PFSK-1 (cell line): ENCODE measurements around the gene NR6A1.

Experiments
- FOXP2 ChIP-seq: optimal IDR thresholded peaks from 2 replicates; pipeline ENCODE3; 2011; ENCODE audit warnings: borderline replicate concordance, control low read depth, inconsistent platforms; ENCODE audit not compliant: insufficient read depth; ENCODE audit errors: extremely low read length, extremely low read depth
- POLR2AphosphoS5 ChIP-seq: IDR thresholded peaks from 2 replicates; pipeline ENCODE4 v1.6.1; 2012; ENCODE audit warnings: low read depth, mild to moderate bottlenecking, control low read depth, low read length, moderate library complexity
- SIN3A ChIP-seq: IDR thresholded peaks from 2 replicates; pipeline ENCODE4 v1.6.1; 2012; ENCODE audit warnings: mild to moderate bottlenecking, low read length, moderate library complexity, borderline replicate concordance; ENCODE audit not compliant: insufficient read depth
- TAF1 ChIP-seq: IDR thresholded peaks from 2 replicates; pipeline ENCODE4 v1.6.1; 2012; ENCODE audit warnings: low read length, control low read depth, borderline replicate concordance; ENCODE audit not compliant: insufficient read depth
- TF ChIP-seq, protein P1 (sequence below), 2 experiments: IDR thresholded peaks; 2 replicates each; pipeline versions ENCODE4 v1.6.1 to v1.8.0; 2011 to 2012; ENCODE audit warnings: low read depth in 2 of 2, low read length in 2 of 2, control low read depth in 1 of 2, inconsistent platforms in 1 of 2, mild to moderate bottlenecking in 1 of 2, moderate library complexity in 1 of 2; ENCODE audit not compliant: insufficient read depth in 1 of 2

NR6A1 gene

DNA sequence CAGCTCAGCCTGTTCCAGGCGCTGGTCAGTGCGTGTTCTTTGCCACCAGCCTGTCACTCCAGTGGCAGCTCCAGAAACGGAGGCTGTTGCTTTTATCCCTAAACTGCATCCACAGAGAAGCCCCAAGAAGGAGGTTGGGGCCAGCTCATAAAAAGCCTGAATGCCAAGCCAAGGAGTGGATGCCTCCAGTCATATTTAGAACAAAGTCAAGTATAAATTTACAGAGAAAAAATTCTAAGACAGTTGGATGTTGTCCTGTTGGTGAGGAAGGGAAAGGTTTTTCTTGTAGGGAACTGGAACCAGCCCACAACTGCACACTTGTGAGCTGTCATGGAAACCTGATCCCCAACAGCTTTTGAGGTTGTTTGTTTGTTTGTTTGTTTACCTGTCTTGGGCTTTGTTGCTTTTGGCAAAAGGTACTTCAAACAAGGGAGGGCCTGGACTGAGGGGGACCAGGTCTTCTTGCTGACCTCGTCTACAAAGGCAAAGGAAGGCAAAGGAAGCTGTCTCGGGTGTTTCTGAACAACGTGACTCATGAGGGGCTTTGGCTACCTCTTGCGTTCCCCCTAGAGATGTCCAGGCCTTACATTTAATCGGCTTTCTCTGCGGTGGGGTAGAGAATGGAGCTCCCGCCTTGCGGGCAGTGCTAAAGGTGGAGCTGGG, 42.5 kb upstream of the NR6A1 start:
- TF ChIP-seq SIN3A (no peak), FOXP2 (no peak), TAF1 (no peak), POLR2AphosphoS5 (no peak)
- TF ChIP-seq, protein P1, sequence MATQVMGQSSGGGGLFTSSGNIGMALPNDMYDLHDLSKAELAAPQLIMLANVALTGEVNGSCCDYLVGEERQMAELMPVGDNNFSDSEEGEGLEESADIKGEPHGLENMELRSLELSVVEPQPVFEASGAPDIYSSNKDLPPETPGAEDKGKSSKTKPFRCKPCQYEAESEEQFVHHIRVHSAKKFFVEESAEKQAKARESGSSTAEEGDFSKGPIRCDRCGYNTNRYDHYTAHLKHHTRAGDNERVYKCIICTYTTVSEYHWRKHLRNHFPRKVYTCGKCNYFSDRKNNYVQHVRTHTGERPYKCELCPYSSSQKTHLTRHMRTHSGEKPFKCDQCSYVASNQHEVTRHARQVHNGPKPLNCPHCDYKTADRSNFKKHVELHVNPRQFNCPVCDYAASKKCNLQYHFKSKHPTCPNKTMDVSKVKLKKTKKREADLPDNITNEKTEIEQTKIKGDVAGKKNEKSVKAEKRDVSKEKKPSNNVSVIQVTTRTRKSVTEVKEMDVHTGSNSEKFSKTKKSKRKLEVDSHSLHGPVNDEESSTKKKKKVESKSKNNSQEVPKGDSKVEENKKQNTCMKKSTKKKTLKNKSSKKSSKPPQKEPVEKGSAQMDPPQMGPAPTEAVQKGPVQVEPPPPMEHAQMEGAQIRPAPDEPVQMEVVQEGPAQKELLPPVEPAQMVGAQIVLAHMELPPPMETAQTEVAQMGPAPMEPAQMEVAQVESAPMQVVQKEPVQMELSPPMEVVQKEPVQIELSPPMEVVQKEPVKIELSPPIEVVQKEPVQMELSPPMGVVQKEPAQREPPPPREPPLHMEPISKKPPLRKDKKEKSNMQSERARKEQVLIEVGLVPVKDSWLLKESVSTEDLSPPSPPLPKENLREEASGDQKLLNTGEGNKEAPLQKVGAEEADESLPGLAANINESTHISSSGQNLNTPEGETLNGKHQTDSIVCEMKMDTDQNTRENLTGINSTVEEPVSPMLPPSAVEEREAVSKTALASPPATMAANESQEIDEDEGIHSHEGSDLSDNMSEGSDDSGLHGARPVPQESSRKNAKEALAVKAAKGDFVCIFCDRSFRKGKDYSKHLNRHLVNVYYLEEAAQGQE (IDR thresholded peaks at IDR 0.05; ENCODE audit: insufficient read depth in 1 of 2, low read depth in 2 of 2, low read length in 2 of 2): no peak

DNA sequence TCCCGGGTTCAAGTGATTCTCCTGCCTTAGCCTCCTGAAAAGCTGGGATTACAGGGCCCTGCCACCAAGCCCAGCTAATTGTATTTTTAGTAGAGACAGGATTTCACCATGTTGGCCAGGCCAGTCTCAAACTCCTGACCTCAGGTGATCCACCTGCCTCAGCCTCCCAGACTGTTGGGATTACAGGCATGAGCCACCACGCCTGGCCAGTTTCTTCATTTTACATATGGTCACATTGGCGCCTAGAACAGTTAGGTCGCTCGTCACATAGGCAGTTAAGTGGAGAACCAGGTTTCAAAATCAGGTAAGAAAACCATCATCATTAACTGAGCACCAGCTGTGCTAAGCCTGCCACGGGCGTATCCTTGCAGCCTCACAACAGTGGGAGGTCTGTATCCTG, 41.9 kb upstream of the NR6A1 start:
- no peak for TF ChIP-seq TAF1

DNA sequence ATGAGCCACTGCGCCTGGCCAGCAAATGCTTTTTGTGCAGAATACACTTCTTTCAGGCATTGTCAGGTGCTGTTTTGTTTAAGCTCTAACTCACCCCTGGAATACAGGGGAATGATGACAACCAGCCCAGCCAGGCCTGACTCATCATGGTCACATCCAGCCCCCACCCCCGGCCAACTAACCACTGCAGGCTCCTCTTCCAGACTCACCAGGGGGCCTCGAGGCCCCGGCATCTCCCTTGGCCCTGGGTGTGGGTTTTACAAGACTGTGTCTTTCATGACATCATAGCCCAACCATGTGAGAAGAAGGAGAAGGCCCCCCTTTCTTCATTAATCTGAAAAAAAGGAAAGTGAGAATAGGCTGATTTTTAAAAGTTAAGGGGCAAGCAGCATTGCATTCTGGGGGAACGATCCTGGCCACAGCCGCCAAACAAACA, 41.3 kb upstream of the NR6A1 start:
- TF ChIP-seq SIN3A (no peak), POLR2AphosphoS5 (no peak), FOXP2 (no peak), TAF1 (no peak)
- TF ChIP-seq, protein P1 (IDR thresholded peaks at IDR 0.05; ENCODE audit: insufficient read depth in 1 of 2, low read depth in 2 of 2, low read length in 2 of 2): no peak

DNA sequence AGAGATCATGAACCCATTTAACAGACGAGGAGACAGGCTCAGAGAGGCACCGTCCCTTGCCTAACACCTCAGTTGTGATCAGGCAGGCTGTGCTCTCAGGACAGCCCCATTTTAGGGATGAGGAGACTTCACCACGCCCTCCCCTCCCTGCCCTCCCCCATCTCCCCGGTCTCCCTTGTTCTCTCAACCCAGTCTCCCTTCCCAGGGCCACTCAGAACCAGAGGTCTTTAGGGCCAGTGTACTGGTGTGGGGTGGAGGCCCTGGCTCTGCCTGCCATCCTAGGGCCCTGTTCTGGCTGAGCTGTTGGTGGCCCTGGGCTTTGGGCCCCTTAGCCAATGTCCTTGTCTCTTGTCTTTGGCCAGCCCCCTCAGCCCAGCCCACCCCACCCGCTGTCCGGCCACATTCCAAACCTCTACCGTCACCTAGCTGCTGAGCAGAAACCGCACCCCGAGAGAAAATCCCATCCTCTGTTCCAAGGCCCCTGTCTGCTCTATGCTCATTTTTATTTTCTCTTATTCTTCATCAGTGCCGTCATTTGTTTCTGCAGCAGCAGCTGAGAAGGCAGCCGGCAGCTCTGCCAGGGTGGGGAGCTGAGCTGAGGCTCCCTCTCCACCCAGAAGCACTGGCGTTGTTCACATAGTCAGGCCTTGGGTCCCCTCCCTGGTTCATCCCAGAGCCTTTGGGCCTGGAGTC, 39.7 kb upstream of the NR6A1 start:
- TF ChIP-seq FOXP2: no peak

DNA sequence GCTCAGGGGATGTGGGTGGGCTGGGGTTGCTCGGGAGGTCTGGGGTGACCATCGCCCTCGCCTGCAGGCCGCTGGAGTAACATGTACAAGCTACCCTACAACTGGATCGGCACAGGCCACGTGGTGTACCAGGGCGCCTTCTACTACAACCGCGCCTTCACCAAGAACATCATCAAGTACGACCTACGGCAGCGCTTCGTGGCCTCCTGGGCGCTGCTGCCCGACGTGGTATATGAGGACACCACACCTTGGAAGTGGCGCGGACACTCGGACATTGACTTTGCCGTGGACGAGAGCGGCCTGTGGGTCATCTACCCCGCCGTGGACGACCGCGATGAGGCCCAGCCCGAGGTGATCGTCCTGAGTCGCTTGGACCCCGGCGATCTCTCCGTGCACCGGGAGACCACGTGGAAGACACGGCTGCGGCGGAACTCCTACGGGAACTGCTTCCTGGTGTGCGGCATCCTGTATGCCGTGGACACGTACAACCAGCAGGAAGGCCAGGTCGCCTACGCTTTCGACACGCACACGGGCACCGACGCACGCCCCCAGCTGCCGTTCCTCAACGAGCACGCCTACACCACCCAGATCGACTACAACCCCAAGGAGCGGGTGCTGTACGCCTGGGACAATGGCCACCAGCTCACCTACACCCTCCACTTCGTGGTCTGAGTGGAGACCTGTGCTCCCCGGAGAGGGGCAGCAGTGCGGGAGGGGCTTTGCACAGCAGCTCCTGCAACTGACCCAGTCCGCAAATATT, 38.8 kb upstream of the NR6A1 start:
- no peak for TF ChIP-seq FOXP2
- no peak for TF ChIP-seq SIN3A
- TF ChIP-seq, protein P1 (IDR thresholded peaks at IDR 0.05; ENCODE audit: insufficient read depth in 1 of 2, low read depth in 2 of 2, low read length in 2 of 2): no peak

DNA sequence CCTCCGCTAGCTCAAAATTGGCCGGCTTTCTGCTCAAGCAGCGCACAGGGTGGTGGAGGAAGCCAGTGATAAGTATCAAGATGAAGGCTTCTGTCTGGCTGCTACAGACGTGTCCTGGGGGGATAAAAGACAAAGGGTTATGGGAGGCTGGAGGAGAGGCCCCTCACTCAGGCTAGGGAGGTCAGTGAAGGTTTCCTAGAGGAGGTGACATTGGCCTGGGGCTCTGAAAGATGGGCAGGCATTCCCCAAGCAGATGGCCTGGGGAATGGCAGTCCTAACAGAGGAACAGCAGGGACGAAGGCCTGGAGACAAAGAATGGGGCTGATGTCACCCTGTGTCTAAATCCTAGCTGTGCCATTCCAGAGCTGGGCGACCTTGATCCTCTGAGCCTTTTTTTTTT, 38.1 kb upstream of the NR6A1 start:
- TF ChIP-seq POLR2AphosphoS5: no peak
